ENCODE results near the gene PSMA1.

PSMA1 gene

GRCh38 chr11:14520747-14521151, 563 bp upstream of the PSMA1 start:
- TF ChIP-seq EZH2 (IDR thresholded peaks at IDR 0.05; ENCODE audit: borderline replicate concordance, low read depth, low read length, severe bottlenecking): no peak
- no peak for TF ChIP-seq CTCF (IDR thresholded peaks at IDR 0.05; ENCODE audit: borderline replicate concordance, extremely low read depth, low read length, poor library complexity, severe bottlenecking)
- H4K20me1 ChIP-seq (ENCODE audit: insufficient read depth, low read length): peaks cover 3% of the 10 kb centered on the region; the same call in 1 of the 2 replicates
- DNase-seq: no peak
- H3K27me3 ChIP-seq (ENCODE audit: insufficient read depth, low read length, poor library complexity): no peaks in the 10 kb centered on the region
- H3K27ac ChIP-seq (ENCODE audit: low read length): peak overlapping the region; percentile 92
- peaks cover 33% of the 10 kb centered on the region for H3K36me3 ChIP-seq (ENCODE audit: insufficient read depth, low read length)
- H3K9ac ChIP-seq (ENCODE audit: low read depth, low read length): peak overlapping the region; percentile 91
- peak overlapping the region; percentile 69 for H2AFZ ChIP-seq (ENCODE audit: low read depth, low read length)
- H3K79me2 ChIP-seq (ENCODE audit: insufficient read depth, low read length): peaks cover 50% of the 10 kb centered on the region
- H3K9me3 ChIP-seq (ENCODE audit: insufficient read depth, low read length, severe bottlenecking): no peaks in the 10 kb centered on the region
- peaks cover 36% of the 10 kb centered on the region for H3K4me1 ChIP-seq (ENCODE audit: insufficient read depth, low read length)
- no peak for ATAC-seq (ENCODE audit: insufficient read depth, low read depth)
- peak overlapping the region; percentile 63 for H3K4me2 ChIP-seq (ENCODE audit: insufficient read depth, low read length)
- H3K4me3 ChIP-seq (ENCODE audit: low read depth in 1 of 2, low read length in 2 of 2): peak overlapping the region; percentile 83 to 88

DNA sequence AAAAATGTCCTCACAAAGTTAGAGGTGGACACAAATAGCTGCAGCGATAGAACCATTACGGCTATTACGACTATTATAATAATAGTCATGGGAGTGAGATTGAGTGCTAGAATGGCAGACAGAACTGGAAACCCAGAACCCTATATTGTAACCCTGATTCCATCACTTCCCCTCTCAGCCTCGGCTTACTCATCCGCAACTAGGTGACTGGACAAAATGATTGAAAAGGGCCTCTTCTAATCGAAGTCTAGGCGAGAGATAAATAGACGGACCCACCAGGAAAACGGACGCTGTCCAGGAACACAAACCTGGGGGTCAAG, 629 bp downstream of the PSMA1 start:
- DNase-seq: no peak
- Histone ChIP-seq H3K4me3 (ENCODE audit: low read depth in 1 of 2, low read length in 2 of 2) (peak overlapping the region; percentile 83 to 88), H4K20me1 (ENCODE audit: insufficient read depth, low read length) (peaks cover 3% of the 10 kb centered on the region; the same call in 1 of the 2 replicates), H3K4me2 (ENCODE audit: insufficient read depth, low read length) (peak overlapping the region; percentile 71), H3K79me2 (ENCODE audit: insufficient read depth, low read length) (peaks cover 59% of the 10 kb centered on the region), H3K9ac (ENCODE audit: low read depth, low read length) (peak overlapping the region; percentile 91), H3K9me3 (ENCODE audit: insufficient read depth, low read length, severe bottlenecking) (no peaks in the 10 kb centered on the region), H3K36me3 (ENCODE audit: insufficient read depth, low read length) (peaks cover 44% of the 10 kb centered on the region), H3K27me3 (ENCODE audit: insufficient read depth, low read length, poor library complexity) (no peaks in the 10 kb centered on the region), H3K27ac (ENCODE audit: low read length) (peak overlapping the region; percentile 92), H3K4me1 (ENCODE audit: insufficient read depth, low read length) (peaks cover 42% of the 10 kb centered on the region), H2AFZ (ENCODE audit: low read depth, low read length) (peak overlapping the region; percentile 82)
- peak; percentile 10 for ATAC-seq (ENCODE audit: insufficient read depth, low read depth)
- no peak for TF ChIP-seq CTCF (IDR thresholded peaks at IDR 0.05; ENCODE audit: borderline replicate concordance, extremely low read depth, low read length, poor library complexity, severe bottlenecking)
- TF ChIP-seq EZH2 (IDR thresholded peaks at IDR 0.05; ENCODE audit: borderline replicate concordance, low read depth, low read length, severe bottlenecking): no peak

GRCh38 chr11:14518820-14519219, 1.4 kb downstream of the PSMA1 start:
- Histone ChIP-seq H3K36me3 (ENCODE audit: insufficient read depth, low read length) (peaks cover 51% of the 10 kb centered on the region), H3K4me1 (ENCODE audit: insufficient read depth, low read length) (peaks cover 43% of the 10 kb centered on the region), H3K27me3 (ENCODE audit: insufficient read depth, low read length, poor library complexity) (no peaks in the 10 kb centered on the region), H3K9ac (ENCODE audit: low read depth, low read length) (peak overlapping the region; percentile 91), H3K79me2 (ENCODE audit: insufficient read depth, low read length) (peaks cover 66% of the 10 kb centered on the region), H3K4me2 (ENCODE audit: insufficient read depth, low read length) (peak overlapping the region; percentile 71), H4K20me1 (ENCODE audit: insufficient read depth, low read length) (peaks cover 3% of the 10 kb centered on the region; the same call in 1 of the 2 replicates), H3K9me3 (ENCODE audit: insufficient read depth, low read length, severe bottlenecking) (no peaks in the 10 kb centered on the region), H3K4me3 (ENCODE audit: low read depth in 1 of 2, low read length in 2 of 2) (peak overlapping the region; percentile 83 to 88), H3K27ac (ENCODE audit: low read length) (peak overlapping the region; percentile 92), H2AFZ (ENCODE audit: low read depth, low read length) (no peak overlapping the region)
- no peak for TF ChIP-seq EZH2 (IDR thresholded peaks at IDR 0.05; ENCODE audit: borderline replicate concordance, low read depth, low read length, severe bottlenecking)
- TF ChIP-seq CTCF (IDR thresholded peaks at IDR 0.05; ENCODE audit: borderline replicate concordance, extremely low read depth, low read length, poor library complexity, severe bottlenecking): no peak
- ATAC-seq (ENCODE audit: insufficient read depth, low read depth) (no peak), DNase-seq (no peak)

DNA sequence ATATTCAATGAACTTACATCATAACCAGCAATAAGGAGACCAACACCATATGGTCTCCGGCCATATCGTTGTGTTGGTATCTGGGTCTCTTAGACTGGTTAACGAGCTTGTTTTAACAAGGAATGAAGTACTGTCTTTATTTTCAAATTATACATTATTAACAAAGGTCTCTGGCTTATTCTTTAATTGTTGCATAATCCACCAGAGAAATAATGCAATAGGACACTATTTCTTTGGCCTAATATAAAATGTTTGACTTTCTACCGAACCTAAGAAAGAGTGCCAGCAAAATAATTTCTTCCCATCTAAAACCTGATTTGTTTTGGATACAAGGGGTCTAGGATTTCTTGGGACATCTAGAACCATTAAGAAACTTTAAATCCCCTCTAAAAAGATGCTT, 6.4 kb downstream of the PSMA1 start:
- Histone ChIP-seq H2AFZ (ENCODE audit: low read depth, low read length) (no peak overlapping the region), H3K4me2 (ENCODE audit: insufficient read depth, low read length) (no peak overlapping the region), H3K27ac (ENCODE audit: low read length) (no peak overlapping the region), H3K4me3 (ENCODE audit: low read depth in 1 of 2, low read length in 2 of 2) (no peak overlapping the region), H3K27me3 (ENCODE audit: insufficient read depth, low read length, poor library complexity) (no peaks in the 10 kb centered on the region), H3K79me2 (ENCODE audit: insufficient read depth, low read length) (peaks cover 58% of the 10 kb centered on the region), H3K9ac (ENCODE audit: low read depth, low read length) (no peak overlapping the region), H4K20me1 (ENCODE audit: insufficient read depth, low read length) (peaks cover 5% of the 10 kb centered on the region; the same call in 1 of the 2 replicates), H3K36me3 (ENCODE audit: insufficient read depth, low read length) (peaks cover 94% of the 10 kb centered on the region), H3K9me3 (ENCODE audit: insufficient read depth, low read length, severe bottlenecking) (no peaks in the 10 kb centered on the region), H3K4me1 (ENCODE audit: insufficient read depth, low read length) (peaks cover 24% of the 10 kb centered on the region)
- no peak for TF ChIP-seq CTCF (IDR thresholded peaks at IDR 0.05; ENCODE audit: borderline replicate concordance, extremely low read depth, low read length, poor library complexity, severe bottlenecking)
- no peak for TF ChIP-seq EZH2 (IDR thresholded peaks at IDR 0.05; ENCODE audit: borderline replicate concordance, low read depth, low read length, severe bottlenecking)
- DNase-seq: no peak
- no peak for ATAC-seq (ENCODE audit: insufficient read depth, low read depth)
